Superior temporal gyrus (tissue), 1 donor: ENCODE results near the gene GRIN2A.

Experiments
- DNase-seq: peaks from one replicate; pipeline ENCODE4 v3.0.0-alpha.2; 2016; ENCODE audit errors: extremely low spot score

GRIN2A gene

GRCh38 chr16:10182222-10183053 is at the start of gene GRIN2A:
TSS of gene GRIN2A (minus strand) at chr16:10182428. CDS start at chr16:10180411, 2,017 bp downstream.
- peak; percentile 21 for DNase-seq

GRCh38 chr16:10231563-10231962 is 49.3 kb upstream of the GRIN2A start:
- no peak for DNase-seq

GRCh38 chr16:10228779-10229178 is 46.6 kb upstream of the GRIN2A start:
- DNase-seq: no peak

- DNase-seq: no peak
These were observed 44.7 kb upstream of the GRIN2A start for GRCh38 chr16:10226987-10227306.

- peak; percentile 41 for DNase-seq
These were observed 44.1 kb upstream of the GRIN2A start for GRCh38 chr16:10226141-10226986.

GRCh38 chr16:10225653-10226052 is 43.4 kb upstream of the GRIN2A start:
- DNase-seq: no peak

GRCh38 chr16:10224850-10225249 is 42.6 kb upstream of the GRIN2A start:
- peak; percentile 44 for DNase-seq

GRCh38 chr16:10220942-10221341 is 38.7 kb upstream of the GRIN2A start:
- DNase-seq: no peak

- DNase-seq: no peak
These were observed 37.5 kb upstream of the GRIN2A start for GRCh38 chr16:10219742-10220141.

- no peak for DNase-seq
These were observed 36.4 kb upstream of the GRIN2A start for GRCh38 chr16:10218490-10219206.

GRCh38 chr16:10213748-10214147 is 31.5 kb upstream of the GRIN2A start:
- DNase-seq: no peak

- DNase-seq: no peak
These were observed 28.7 kb upstream of the GRIN2A start for GRCh38 chr16:10210944-10211343.

GRCh38 chr16:10206865-10207264 is 24.6 kb upstream of the GRIN2A start:
- DNase-seq: no peak

- no peak for DNase-seq
These were observed 24.0 kb upstream of the GRIN2A start for GRCh38 chr16:10206215-10206614.

- DNase-seq: no peak
These were observed 23.5 kb upstream of the GRIN2A start for GRCh38 chr16:10205688-10206087.

GRCh38 chr16:10202649-10203048 is 20.4 kb upstream of the GRIN2A start:
- no peak for DNase-seq

GRCh38 chr16:10200637-10201586 is 18.7 kb upstream of the GRIN2A start:
- no peak for DNase-seq

GRCh38 chr16:10196999-10197398 is 14.8 kb upstream of the GRIN2A start:
- DNase-seq: no peak

- DNase-seq: no peak
These were observed 8.9 kb upstream of the GRIN2A start for GRCh38 chr16:10191096-10191495.

GRCh38 chr16:10189861-10190390 is 7.7 kb upstream of the GRIN2A start:
- no peak for DNase-seq

- no peak for DNase-seq
These were observed 6.0 kb upstream of the GRIN2A start for GRCh38 chr16:10188236-10188635.
